ENCODE measurements around the gene LHFPL2. TPM values are rescaled to one million over a fixed set of nuclear protein-coding genes. Genes with fewer than 3 reads are reported as not detected.

The LHFPL2 gene
- total RNA-seq, 1 donor from 2014 or later: 40.6 TPM

DNA sequence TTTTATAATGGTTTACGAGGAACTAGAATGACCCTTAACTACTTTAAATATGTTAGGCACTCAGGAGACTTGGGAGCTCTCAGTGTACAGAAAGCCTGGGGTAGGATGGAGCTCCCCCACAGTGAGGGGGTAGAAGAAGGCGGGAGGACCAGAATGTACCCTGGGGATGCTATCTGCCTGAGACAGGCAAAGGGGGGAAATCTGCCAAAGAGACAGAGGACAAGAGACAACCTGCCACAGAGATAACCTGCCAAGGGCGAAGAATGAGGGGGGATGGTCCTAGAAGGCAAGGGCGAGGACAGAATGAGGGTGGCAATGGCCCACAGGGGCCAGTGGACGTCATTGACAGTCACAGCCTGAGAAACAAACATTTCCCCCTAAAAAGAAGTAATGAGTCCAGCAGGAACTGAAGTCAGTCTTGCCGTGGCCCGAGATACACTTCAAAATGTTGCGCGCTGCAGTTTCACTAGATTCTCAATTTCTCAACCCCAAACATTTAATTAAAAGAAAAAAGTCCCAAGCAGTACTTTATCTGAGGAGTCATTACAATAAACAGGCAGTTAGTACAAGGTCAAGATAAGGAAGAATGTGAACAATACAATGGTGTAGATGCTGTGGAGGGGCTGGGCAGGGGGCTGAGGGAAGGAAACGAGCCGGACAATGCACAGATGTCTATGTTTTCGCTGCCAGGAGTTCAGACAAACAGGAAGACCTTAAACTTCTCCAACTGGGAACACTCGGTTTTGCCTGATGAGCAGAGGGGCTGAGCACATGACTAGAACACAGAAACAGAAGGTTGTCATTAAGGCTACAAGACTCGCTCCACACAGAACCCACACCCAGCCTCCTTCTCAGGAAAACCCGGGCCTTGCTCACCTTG, 125.0 kb downstream of the LHFPL2 start:
- Histone ChIP-seq H3K4me1 (peaks cover 65% of the 10 kb centered on the region), H3K4me3 (no peak overlapping the region), H3K27ac (peak overlapping the region; percentile 64), H3K27me3 (ENCODE audit: low read depth) (no peaks in the 10 kb centered on the region), H3K36me3 (no peaks in the 10 kb centered on the region), H3K9me3 (no peaks in the 10 kb centered on the region)
- TF ChIP-seq, protein P1, sequence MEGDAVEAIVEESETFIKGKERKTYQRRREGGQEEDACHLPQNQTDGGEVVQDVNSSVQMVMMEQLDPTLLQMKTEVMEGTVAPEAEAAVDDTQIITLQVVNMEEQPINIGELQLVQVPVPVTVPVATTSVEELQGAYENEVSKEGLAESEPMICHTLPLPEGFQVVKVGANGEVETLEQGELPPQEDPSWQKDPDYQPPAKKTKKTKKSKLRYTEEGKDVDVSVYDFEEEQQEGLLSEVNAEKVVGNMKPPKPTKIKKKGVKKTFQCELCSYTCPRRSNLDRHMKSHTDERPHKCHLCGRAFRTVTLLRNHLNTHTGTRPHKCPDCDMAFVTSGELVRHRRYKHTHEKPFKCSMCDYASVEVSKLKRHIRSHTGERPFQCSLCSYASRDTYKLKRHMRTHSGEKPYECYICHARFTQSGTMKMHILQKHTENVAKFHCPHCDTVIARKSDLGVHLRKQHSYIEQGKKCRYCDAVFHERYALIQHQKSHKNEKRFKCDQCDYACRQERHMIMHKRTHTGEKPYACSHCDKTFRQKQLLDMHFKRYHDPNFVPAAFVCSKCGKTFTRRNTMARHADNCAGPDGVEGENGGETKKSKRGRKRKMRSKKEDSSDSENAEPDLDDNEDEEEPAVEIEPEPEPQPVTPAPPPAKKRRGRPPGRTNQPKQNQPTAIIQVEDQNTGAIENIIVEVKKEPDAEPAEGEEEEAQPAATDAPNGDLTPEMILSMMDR (IDR thresholded peaks at IDR 0.05): no peak
- intact Hi-C loops (cut with DNase I): no loop called here
- no peak for DNase-seq
- no peak for ATAC-seq

DNA sequence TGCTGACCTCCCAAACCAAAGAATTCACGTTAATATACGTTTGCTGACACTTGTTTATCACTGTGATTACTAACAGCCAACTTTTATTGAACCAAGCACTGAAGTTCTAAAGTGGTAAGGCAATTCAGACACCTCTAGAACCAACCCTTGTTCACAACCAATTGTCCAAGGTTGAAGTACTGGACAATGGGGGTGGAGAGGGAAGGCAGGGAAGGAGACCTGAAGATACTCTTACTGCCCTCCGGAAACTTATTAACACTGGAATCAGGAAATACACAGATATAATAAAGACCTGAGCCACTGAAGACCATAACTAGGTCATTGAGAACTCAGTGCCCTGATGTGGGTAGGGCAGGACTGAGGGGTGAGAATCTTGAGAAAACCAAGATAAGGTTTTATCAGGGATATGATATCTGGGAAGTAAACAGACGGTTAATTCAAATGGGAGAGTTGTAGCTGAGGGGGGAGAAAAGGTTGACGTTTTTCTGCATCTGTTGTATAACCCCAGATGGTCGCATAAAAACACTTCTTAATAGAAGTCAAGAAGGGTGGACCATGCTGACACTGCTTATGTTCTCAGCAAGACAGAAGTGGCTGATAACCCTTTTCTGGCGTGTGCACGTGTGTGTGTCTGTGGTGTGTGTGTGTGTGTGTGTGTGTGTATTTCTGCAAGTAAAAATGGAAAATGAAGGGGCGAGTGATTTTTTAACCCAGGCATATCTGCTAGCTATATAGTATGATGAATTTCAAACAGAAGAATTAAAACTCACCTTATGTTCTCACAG, 125.9 kb downstream of the LHFPL2 start:
- Histone ChIP-seq H3K4me1 (peaks cover 65% of the 10 kb centered on the region), H3K9me3 (no peaks in the 10 kb centered on the region), H3K27me3 (ENCODE audit: low read depth) (no peaks in the 10 kb centered on the region), H3K4me3 (no peak overlapping the region), H3K27ac (peak overlapping the region; percentile 64), H3K36me3 (no peaks in the 10 kb centered on the region)
- TF ChIP-seq, protein P1 (IDR thresholded peaks at IDR 0.05): no peak
- DNase-seq: no peak
- intact Hi-C loops (cut with DNase I): no loop called here
- ATAC-seq: no peak

DNA sequence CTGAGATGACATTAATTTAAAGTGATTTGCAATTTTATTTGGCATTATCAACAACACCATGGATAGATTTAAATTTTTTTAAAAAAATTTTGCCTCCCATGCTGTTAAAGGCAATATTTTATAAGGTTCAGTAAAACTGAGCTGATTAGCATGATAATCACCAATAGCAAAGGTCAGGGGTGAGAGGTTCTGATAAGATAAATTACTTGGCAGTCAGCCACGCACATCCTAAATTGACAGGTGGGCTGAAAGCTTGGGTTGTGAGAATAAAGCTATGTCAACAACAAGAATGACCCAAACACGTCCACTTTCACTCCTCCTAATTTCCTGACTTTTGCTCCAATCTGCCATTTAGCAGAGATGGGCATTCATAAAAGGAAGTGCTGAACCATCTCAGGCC, 127.1 kb downstream of the LHFPL2 start:
- H3K36me3 ChIP-seq: no peaks in the 10 kb centered on the region
- no peaks in the 10 kb centered on the region for H3K9me3 ChIP-seq
- no peak overlapping the region for H3K4me3 ChIP-seq
- peaks cover 53% of the 10 kb centered on the region for H3K4me1 ChIP-seq
- DNase-seq (no peak), ATAC-seq (no peak)
- H3K27me3 ChIP-seq (ENCODE audit: low read depth): no peaks in the 10 kb centered on the region
- TF ChIP-seq, protein P1 (IDR thresholded peaks at IDR 0.05): no peak
- intact Hi-C loops (cut with DNase I): no loop called here
- no peak overlapping the region for H3K27ac ChIP-seq

DNA sequence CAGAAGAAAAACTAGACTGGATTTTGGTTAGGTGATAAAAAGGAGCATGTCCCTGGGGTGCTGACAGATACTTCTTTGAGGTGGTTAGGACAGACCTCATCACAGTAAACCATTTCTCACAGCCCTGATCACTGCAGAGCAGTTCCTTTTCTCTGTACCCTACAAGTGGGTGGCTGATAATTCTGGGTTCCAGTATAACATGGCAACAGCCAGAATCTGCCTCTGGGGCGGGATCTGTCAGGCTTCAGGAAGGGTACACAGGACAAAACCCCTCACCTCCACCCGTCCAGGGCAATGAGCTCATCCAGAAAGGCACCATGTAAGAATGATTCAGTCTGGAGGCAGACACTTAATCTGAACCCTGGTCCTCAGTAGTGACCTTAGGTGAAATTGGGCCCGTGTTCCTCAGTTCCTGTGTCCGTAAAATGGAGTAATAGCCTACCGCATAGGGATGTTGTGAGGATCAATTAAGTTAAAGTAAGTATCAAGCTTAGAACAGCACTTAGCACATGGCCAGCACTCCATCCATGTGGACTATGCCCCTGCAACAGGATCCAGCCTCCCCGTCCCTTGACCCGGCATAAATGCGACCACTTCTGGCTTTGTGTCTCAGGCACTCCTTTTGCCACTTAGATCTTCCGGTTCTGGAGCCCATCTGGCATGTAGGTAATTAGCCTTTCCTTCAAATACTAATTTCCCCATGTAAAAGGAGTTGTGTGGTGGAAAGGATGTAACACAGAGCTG, 129.2 kb downstream of the LHFPL2 start:
- Histone ChIP-seq H3K36me3 (no peaks in the 10 kb centered on the region), H3K27me3 (ENCODE audit: low read depth) (no peaks in the 10 kb centered on the region), H3K9me3 (no peaks in the 10 kb centered on the region), H3K4me3 (no peak overlapping the region), H3K4me1 (peaks cover 35% of the 10 kb centered on the region), H3K27ac (peak overlapping the region; percentile 38)
- intact Hi-C loops (cut with DNase I): no loop called here
- DNase-seq (no peak), ATAC-seq (no peak)
- TF ChIP-seq, protein P1 (IDR thresholded peaks at IDR 0.05): no peak
